CD14-positive monocyte (primary cell): ENCODE results near the gene HAUS2. TPM values are rescaled to one million over a fixed set of nuclear protein-coding genes. Genes with fewer than 3 reads are reported as not detected.
"Not testable (repeated sequence)": the region's sequence is repeated elsewhere in the genome, so short reads cannot be mapped to it uniquely, and the experiment has no call there.

Source experiments
- DNase-seq, 3 donors: peaks; one replicate each; pipeline ENCODE4 v3.0.0-alpha.2; 2011 to 2022
- H2AFZ ChIP-seq: 2 replicates; pipeline ENCODE4 v1.6.0; 2012; ENCODE audit warnings: mild to moderate bottlenecking, low read depth, low read length, inconsistent platforms; ENCODE audit not compliant: insufficient read depth, poor library complexity, severe bottlenecking
- H3K27ac ChIP-seq, 2 donors: 1 replicate in 1 of 2; 2 replicates in 1 of 2; pipeline ENCODE4 v1.5.1; 2012 to 2013; ENCODE audit warnings: low read length in 2 of 2, control low read depth in 1 of 2, inconsistent platforms in 1 of 2, low read depth in 1 of 2, mild to moderate bottlenecking in 1 of 2
- H3K27me3 ChIP-seq, 2 donors: one replicate each; pipeline versions ENCODE4 v1.6.0 to v1.6.1; 2011 to 2013; ENCODE audit warnings: low read length in 2 of 2; ENCODE audit not compliant: control insufficient read depth in 2 of 2, insufficient read depth in 2 of 2
- H3K36me3 ChIP-seq, 2 donors: replicated peaks in 1 of 2; 1 replicate in 1 of 2; 2 replicates in 1 of 2; pipeline versions ENCODE4 v1.5.1 to v1.6.1; 2012 to 2013; ENCODE audit warnings: low read length in 2 of 2, control low read depth in 1 of 2, inconsistent platforms in 1 of 2, mild to moderate bottlenecking in 1 of 2; ENCODE audit not compliant: insufficient read depth in 2 of 2, control insufficient read depth in 1 of 2
- H3K4me1 ChIP-seq, 2 donors: 1 replicate in 1 of 2; 2 replicates in 1 of 2; pipeline versions ENCODE4 v1.5.1 to v1.6.1; 2012 to 2013; ENCODE audit warnings: low read length in 2 of 2, control low read depth in 1 of 2, inconsistent platforms in 1 of 2, mild to moderate bottlenecking in 1 of 2, moderate library complexity in 1 of 2; ENCODE audit not compliant: insufficient read depth in 2 of 2, control insufficient read depth in 1 of 2
- H3K4me2 ChIP-seq: replicated peaks from 2 replicates; pipeline ENCODE3; 2012; ENCODE audit warnings: low read length, moderate library complexity, mild to moderate bottlenecking; ENCODE audit not compliant: poor library complexity, severe bottlenecking; ENCODE audit errors: extremely low read depth
- H3K4me3 ChIP-seq, 3 experiments: fragments of 200-600 bp in 1 of 3; sonication (generic) in 1 of 3; replicated peaks in 1 of 3; 1 replicate in 2 of 3; 2 replicates in 1 of 3; pipeline ENCODE4 v1.5.1; 2011 to 2013; ENCODE audit warnings: low read length in 3 of 3, mild to moderate bottlenecking in 3 of 3, control low read depth in 2 of 3, low read depth in 2 of 3, inconsistent platforms in 1 of 3, moderate library complexity in 1 of 3
- H3K79me2 ChIP-seq: 2 replicates; pipeline ENCODE4 v1.6.0; 2012; ENCODE audit warnings: mild to moderate bottlenecking, control low read depth, inconsistent platforms, low read length, moderate library complexity; ENCODE audit not compliant: insufficient read depth
- H3K9ac ChIP-seq: 2 replicates; pipeline ENCODE4 v1.6.0; 2017; ENCODE audit warnings: low read length, mild to moderate bottlenecking; ENCODE audit not compliant: insufficient read depth, poor library complexity, severe bottlenecking
- H3K9me3 ChIP-seq, 2 donors: replicated peaks in 1 of 2; 1 replicate in 1 of 2; 2 replicates in 1 of 2; pipeline versions ENCODE4 v1.5.1 to v1.6.1; 2012 to 2013; ENCODE audit warnings: low read length in 2 of 2, control low read depth in 1 of 2; ENCODE audit not compliant: control insufficient read depth in 1 of 2, insufficient read depth in 1 of 2
- H4K20me1 ChIP-seq: 2 replicates; pipeline ENCODE4 v1.6.0; 2012; ENCODE audit warnings: mild to moderate bottlenecking, low read length, control low read depth, moderate library complexity; ENCODE audit not compliant: insufficient read depth
- H3K27ac Mint-ChIP-seq, 7 donors: one replicate each; pipeline ENCODE4 v1.8.0; 2020; ENCODE audit warnings: mild to moderate bottlenecking in 7 of 7, mixed read lengths in 7 of 7, moderate library complexity in 6 of 7, inconsistent platforms in 2 of 7
- H3K27me3 Mint-ChIP-seq, 3 donors: one replicate each; pipeline ENCODE4 v1.8.0; 2021 to 2022; ENCODE audit warnings: low read depth in 3 of 3, mild to moderate bottlenecking in 3 of 3, mixed read lengths in 3 of 3, moderate library complexity in 3 of 3, inconsistent platforms in 1 of 3
- H3K36me3 Mint-ChIP-seq, 2 donors: one replicate each; pipeline ENCODE4 v1.8.0; 2020; ENCODE audit warnings: mixed read lengths in 2 of 2, inconsistent platforms in 1 of 2, mild to moderate bottlenecking in 1 of 2
- H3K4me1 Mint-ChIP-seq: one replicate; pipeline ENCODE4 v1.8.0; 2020; ENCODE audit warnings: mild to moderate bottlenecking, mixed read lengths
- H3K4me3 Mint-ChIP-seq, 2 donors: one replicate each; pipeline ENCODE4 v1.8.0; 2020; ENCODE audit warnings: mild to moderate bottlenecking in 2 of 2, mixed read lengths in 2 of 2, moderate library complexity in 1 of 2
- H3K9me3 Mint-ChIP-seq, 7 donors: one replicate each; pipeline ENCODE4 v1.8.0; 2020 to 2022; ENCODE audit warnings: mixed read lengths in 7 of 7, mild to moderate bottlenecking in 6 of 7, moderate library complexity in 6 of 7, inconsistent platforms in 2 of 7
- WGBS: methylation state at CpG from one replicate; pipeline ENCODE4 v1.1.5; 2013; ENCODE audit warnings: missing lambda C conversion rate; ENCODE audit not compliant: insufficient coverage; 5-methylcytosine and 5-hydroxymethylcytosine counted together
- intact Hi-C, 2 donors: fragments of 100-400 bp; cut with micrococcal nuclease; formaldehyde crosslinking; loops; one replicate each; pipeline versions ENCODE4 v1.15.0 to v1.15.1; 2023
- polyA plus RNA-seq, 3 donors: library from polyadenylated mRNA; depleted of rRNA in 1 of 3; unstranded in 2 of 3; stranded (reverse) in 1 of 3; fragments of 300-500 nt in 2 of 3; fragments of >200 nt in 1 of 3; fragmentation: Illumina TruSeq in 2 of 3; gene quantifications; 1 replicate in 2 of 3; 2 replicates in 1 of 3; pipeline ENCODE4 v1.2.3, GENCODE V29; 2012 to 2021
- TF ChIP-seq, protein P1 (sequence below): fragments of 200-600 bp; IDR thresholded peaks from one replicate; pipeline ENCODE4 v1.8.0; 2022; ENCODE audit warnings: antibody characterized with exemption, mild to moderate bottlenecking

HAUS2 gene
- polyA plus RNA-seq, 3 donors, result 12.5 to 22.0 (median 15.9) TPM

DNA sequence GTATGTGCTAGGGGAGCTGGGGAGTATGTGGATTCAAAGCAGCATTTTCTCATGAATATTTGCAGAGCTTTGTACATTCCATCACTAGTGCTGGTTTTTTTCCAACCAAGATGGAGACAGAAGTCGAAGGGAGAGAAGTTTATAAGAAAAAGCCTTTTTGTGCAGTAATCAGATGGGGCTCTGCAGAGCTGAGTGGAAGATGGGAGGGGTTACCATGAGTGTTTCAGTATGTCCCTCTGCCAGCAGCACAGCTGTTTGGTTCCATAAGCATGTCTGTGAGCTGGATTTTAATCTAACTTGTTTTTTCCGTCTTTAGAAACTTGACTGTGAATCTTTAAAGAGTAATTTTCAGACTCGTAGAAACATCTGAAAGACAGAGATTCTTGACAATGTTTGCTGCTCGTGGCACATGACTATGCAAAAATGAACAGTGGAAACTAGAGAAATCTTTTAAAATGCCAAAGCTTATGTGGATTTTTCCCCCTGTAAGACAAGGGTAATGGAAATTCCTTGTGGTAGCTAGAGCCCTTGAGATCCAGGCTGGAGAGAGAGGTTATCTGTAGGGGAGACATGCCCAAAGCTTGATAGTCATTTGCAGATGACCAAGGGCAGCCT lies 47.1 kb downstream of the HAUS2 start:
- no peak overlapping the region for H3K4me2 ChIP-seq
- intact Hi-C loops, result no loop called here
- WGBS, result 27% methylated on average over 3 of the region's 4 CpGs
- H3K9ac ChIP-seq, result no peak overlapping the region
- no peaks in the 10 kb centered on the region for H3K36me3 ChIP-seq
- Mint-ChIP-seq H3K27me3 (peaks cover 0 to 1% (median 0%) of the 10 kb centered on the region in 3 donors), H3K36me3 (no peaks in the 10 kb centered on the region), H3K4me1 (no peaks in the 10 kb centered on the region), H3K9me3 (no peaks in the 10 kb centered on the region), H3K4me3 (no peak overlapping the region), H3K27ac (no peak overlapping the region)
- no peaks in the 10 kb centered on the region for H4K20me1 ChIP-seq
- no peak overlapping the region for H3K4me3 ChIP-seq
- H3K79me2 ChIP-seq, result no peaks in the 10 kb centered on the region
- H3K27ac ChIP-seq, result no peak overlapping the region
- H2AFZ ChIP-seq, result peak overlapping the region; percentile 58
- no peaks in the 10 kb centered on the region for H3K9me3 ChIP-seq
- TF ChIP-seq, protein P1, sequence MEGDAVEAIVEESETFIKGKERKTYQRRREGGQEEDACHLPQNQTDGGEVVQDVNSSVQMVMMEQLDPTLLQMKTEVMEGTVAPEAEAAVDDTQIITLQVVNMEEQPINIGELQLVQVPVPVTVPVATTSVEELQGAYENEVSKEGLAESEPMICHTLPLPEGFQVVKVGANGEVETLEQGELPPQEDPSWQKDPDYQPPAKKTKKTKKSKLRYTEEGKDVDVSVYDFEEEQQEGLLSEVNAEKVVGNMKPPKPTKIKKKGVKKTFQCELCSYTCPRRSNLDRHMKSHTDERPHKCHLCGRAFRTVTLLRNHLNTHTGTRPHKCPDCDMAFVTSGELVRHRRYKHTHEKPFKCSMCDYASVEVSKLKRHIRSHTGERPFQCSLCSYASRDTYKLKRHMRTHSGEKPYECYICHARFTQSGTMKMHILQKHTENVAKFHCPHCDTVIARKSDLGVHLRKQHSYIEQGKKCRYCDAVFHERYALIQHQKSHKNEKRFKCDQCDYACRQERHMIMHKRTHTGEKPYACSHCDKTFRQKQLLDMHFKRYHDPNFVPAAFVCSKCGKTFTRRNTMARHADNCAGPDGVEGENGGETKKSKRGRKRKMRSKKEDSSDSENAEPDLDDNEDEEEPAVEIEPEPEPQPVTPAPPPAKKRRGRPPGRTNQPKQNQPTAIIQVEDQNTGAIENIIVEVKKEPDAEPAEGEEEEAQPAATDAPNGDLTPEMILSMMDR, result no peak
- no peaks in the 10 kb centered on the region for H3K4me1 ChIP-seq
- DNase-seq, result no peak
- H3K27me3 ChIP-seq, result no peaks in the 10 kb centered on the region

DNA sequence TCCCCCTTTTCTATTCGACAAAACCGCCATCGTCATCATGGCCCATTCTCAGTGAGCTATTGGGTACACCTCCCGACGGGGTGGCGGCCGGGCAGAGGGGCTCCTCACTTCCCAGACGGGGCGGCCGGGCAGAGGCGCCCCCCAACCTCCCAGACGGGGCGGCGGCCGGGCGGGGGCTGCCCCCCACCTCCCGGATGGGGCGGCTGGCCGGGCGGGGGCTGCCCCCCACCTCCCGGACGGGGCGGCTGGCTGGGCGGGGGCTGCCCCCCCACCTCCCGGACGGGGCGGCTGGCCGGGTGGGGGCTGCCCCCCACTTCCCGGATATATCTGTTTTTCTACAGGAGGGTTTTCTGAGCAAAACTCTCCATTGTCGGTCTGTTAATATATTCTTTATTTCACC lies 52.7 kb downstream of the HAUS2 start:
- H4K20me1 ChIP-seq, H3K27ac Mint-ChIP-seq, H2AFZ ChIP-seq, intact Hi-C loops, H3K79me2 ChIP-seq, H3K9ac ChIP-seq, H3K36me3 Mint-ChIP-seq, H3K27me3 ChIP-seq, H3K27ac ChIP-seq, H3K27me3 Mint-ChIP-seq, H3K4me3 ChIP-seq, H3K4me3 Mint-ChIP-seq, DNase-seq, H3K9me3 ChIP-seq, H3K36me3 ChIP-seq, H3K4me2 ChIP-seq: not testable (repeated sequence)
- peaks cover 9 to 13% of the 10 kb centered on the region in 2 donors for H3K4me1 ChIP-seq
- 97% methylated on average over 15 of the region's 30 CpGs for WGBS
- Mint-ChIP-seq H3K9me3 (peaks cover 0 to 12% (median 5%) of the 10 kb centered on the region in 7 donors), H3K4me1 (peaks cover 16% of the 10 kb centered on the region)
